GM18505 (cell line): ENCODE measurements around the gene TAMM41.
"Not testable (repeated sequence)": the region's sequence is repeated elsewhere in the genome, so short reads cannot be mapped to it uniquely, and the experiment has no call there.

Source experiments
- ATAC-seq: cut with Tn5 transposase; IDR thresholded peaks from one replicate; pipeline ENCODE4 v1.9.1; 2021; ENCODE audit not compliant: unreplicated experiment
- POLR2A ChIP-seq: IDR thresholded peaks from 4 replicates; pipeline ENCODE4 v1.6.1; 2011; ENCODE audit warnings: borderline replicate concordance; ENCODE audit not compliant: insufficient read depth, insufficient read length; ENCODE audit errors: extremely low read depth

Gene TAMM41

DNA sequence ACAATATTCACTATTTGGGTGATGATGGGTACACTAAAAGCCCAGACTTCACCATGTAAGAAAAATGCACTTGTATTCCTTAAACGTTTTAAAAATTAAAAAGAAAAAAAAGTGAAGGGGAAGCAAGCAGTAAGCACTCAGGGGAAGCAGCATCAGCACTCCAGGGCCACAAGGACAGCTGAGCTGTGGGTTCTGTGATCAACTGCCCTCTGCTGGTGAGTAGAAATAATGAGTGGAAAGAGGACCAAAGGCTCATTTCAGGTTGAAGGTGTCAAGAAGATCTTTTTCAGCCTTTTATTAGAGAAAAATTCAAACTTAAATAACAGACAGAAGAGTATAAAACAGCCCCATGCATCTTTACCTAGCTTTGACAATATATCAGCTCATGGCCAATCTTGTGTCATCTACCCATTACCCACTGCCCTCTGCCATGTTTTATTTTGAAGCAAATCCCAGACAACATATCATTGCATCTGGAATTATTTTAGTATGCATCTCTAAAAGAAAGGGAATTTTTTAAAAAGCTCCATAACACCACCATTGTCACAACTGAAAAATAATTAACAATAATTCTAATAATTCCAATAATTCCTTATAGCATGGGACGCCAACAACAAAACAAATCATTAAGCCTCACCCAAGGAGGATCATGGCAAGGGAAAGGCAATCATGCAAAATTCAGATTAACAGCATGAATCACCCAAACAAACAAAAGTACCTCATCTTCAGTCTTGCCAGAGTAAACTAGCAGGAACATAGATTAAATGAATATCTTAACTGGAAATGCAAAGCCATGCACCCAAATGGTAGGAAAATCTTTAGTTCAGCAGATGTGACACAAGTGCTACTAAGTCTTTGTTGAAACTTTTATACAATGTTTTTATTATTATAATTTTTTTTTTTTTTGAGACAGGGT lies 42.5 kb downstream of the TAMM41 start:
- TF ChIP-seq POLR2A, result no peak
- no peak for ATAC-seq

DNA sequence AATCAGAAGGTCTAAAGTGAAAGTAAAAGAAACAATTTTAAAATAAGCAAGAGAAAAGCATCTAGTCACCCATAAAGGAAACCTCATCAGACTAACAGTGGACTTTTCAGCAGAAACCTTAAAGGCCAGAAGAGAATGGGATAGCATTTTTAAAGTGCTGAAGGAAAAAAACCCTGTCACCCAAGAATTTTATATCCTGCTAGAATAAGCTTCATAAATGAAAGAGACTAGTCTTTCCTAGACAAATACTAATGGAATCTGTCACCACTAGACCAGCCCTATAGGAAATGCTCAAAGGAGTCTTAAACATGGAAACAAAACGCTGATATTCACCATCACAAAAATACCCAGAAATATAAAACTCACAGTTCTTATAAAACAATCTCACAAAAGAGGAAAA lies 46.9 kb downstream of the TAMM41 start:
- no peak for ATAC-seq
- no peak for TF ChIP-seq POLR2A

- no peak for ATAC-seq
Observed at GRCh38 chr3:11794927-11795326, 51.8 kb downstream of the TAMM41 start.

DNA sequence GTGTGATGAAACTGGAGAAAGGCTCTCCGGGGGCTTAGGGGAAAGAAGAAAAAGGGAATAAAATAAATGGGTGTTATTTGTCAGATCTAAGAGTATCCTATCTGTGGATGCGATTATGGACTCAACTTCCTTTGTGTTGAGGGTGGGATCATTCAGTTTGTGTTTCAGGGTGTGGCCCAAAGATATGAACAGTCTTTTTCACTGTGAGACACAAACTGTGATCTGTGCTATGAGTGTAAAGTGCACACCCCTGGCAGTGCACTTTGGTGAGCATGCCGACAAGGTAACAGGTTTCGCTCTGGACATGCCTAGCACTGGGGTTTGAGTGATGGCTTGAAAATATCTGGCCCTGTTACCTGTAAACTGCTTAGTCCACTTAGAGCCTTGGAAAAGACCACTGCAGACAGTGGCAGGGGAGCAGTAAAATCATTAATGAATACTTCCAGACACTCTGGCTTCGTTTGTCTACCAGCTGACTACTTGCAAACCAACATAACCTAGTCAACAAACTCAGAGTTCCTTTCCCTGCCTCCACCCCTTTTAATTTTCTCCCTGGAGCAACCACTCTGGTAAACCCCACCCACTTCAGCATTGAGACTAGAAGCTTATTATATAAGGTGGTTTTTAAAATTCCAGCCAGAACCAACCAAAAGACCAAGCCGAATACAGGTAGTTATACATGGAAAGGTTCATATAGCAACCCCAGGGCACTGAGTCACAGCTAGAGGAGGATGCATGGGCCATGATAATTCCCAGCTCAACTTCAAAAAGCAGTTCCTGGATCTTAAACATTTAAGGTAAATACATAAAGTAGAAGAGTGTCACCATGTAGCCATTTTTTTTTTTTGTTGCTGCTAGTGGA lies 55.1 kb downstream of the TAMM41 start:
- no peak for TF ChIP-seq POLR2A
- no peak for ATAC-seq

More at GRCh38 chr3:11794927-11795326, 51.8 kb downstream of the TAMM41 start:
- TF ChIP-seq POLR2A, result no peak

GRCh38 chr3:11789412-11789811 lies 57.3 kb downstream of the TAMM41 start:
- TF ChIP-seq POLR2A, result no peak
- ATAC-seq, result no peak

GRCh38 chr3:11784971-11785377 lies 61.7 kb downstream of the TAMM41 start:
- TF ChIP-seq POLR2A, result no peak
- no peak for ATAC-seq

DNA sequence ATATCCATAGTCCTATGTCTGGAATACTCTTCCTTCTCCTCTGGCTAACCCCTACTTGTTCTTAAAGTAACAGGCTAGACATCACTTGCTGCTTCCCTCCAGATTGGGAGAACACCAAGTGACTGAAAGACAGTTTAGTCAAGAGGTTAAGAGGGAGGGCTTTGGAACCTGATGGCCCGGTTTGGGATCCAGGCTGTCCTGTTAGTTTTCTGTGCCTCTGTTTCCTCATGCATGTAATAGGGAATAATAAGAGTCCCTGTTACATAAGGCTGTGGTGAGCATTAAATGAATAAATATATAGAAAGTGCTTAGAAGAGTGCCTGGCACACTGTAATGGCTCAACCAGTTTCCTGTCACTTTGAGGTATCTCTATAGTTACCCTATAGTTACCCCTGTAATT lies 66.3 kb downstream of the TAMM41 start:
- ATAC-seq, result no peak
- TF ChIP-seq POLR2A, result no peak

DNA sequence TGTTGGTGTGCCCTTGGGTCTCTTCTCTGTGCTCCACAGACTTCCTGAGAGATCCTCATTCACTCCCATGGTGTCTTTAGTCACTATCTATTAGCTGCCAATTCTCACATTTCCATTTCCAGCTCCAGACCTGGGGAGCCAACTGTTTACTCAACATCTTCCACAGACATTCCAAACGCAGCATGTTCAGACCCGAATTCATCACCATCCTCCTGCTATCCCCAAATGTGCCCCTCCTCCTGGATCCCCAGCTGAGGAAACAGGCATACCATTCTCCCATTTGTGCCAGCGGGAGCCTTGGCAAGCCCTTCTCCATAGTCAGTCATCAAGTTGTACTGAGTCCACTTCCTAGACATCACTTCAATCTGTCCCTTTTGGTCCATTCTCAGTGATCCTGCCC lies 67.1 kb downstream of the TAMM41 start:
- TF ChIP-seq POLR2A, result no peak
- ATAC-seq, result no peak

- no peak for TF ChIP-seq POLR2A
- ATAC-seq, result no peak
Observed at GRCh38 chr3:11778248-11778647, 68.4 kb downstream of the TAMM41 start.

DNA sequence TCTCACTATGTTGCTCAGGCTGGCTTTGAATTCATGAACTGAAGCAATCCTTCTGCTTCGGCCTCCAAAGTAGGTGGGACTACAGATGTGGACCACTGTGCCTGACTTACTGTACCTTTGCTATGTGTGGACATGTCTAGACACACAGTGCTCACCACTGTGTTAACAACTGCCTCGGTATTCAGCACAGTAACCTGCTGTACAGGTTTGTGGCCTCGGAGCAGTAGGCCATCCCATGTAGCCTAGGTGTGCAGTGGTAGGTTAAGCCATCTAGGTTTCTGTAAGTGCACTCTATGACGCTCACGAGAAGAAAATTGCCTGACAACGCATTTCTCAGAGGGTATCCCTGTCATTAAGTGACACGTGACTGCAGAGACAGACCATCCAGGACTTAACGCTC lies 70.3 kb downstream of the TAMM41 start:
- ATAC-seq, result no peak
- no peak for TF ChIP-seq POLR2A

- no peak for ATAC-seq
- TF ChIP-seq POLR2A, result no peak
Observed at GRCh38 chr3:11775493-11775892, 71.2 kb downstream of the TAMM41 start.

- ATAC-seq, result no peak
- TF ChIP-seq POLR2A, result no peak
Observed at GRCh38 chr3:11774296-11774877, 72.3 kb downstream of the TAMM41 start.

DNA sequence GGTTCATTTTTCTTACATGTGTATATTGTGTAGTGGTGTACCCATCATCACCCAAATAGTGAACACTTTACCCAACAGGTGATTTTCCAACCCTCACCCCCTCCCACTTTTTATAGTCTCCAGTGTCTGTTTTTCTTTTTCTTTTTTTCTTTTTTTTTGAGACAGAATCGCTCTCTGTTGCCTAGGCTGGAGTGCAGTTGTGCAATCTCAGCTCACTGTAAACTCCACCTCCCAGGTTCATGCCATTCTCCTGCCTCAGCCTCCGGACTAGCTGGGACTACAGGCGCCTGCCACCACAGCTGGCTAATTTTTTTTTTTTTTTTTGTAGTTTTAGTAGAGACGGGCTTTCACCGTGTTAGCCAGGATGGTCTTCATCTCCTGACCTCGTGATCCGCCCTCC lies 74.8 kb downstream of the TAMM41 start:
- ATAC-seq, result not testable (repeated sequence)

- ATAC-seq, result peak; percentile 96
Observed at GRCh38 chr3:11770477-11771391, 76.0 kb downstream of the TAMM41 start.

More at GRCh38 chr3:11770477-11771391, 76.0 kb downstream of the TAMM41 start:
- TF ChIP-seq POLR2A, result peak; percentile 56
